CD14-positive monocyte (primary cell): Measurements from ENCODE around the gene SMIM43. TPM values are rescaled to one million over a fixed set of nuclear protein-coding genes. Genes with fewer than 3 reads are reported as not detected.

Experiments used
- DNase-seq, 3 donors: peaks; one replicate each; pipeline ENCODE4 v3.0.0-alpha.2; 2011 to 2022
- H2AFZ ChIP-seq: 2 replicates; pipeline ENCODE4 v1.6.0; 2012; ENCODE audit warnings: mild to moderate bottlenecking, low read depth, low read length, inconsistent platforms; ENCODE audit not compliant: insufficient read depth, poor library complexity, severe bottlenecking
- H3K27ac ChIP-seq, 2 donors: 1 replicate in 1 of 2; 2 replicates in 1 of 2; pipeline ENCODE4 v1.5.1; 2012 to 2013; ENCODE audit warnings: low read length in 2 of 2, control low read depth in 1 of 2, inconsistent platforms in 1 of 2, low read depth in 1 of 2, mild to moderate bottlenecking in 1 of 2
- H3K27me3 ChIP-seq, 2 donors: one replicate each; pipeline versions ENCODE4 v1.6.0 to v1.6.1; 2011 to 2013; ENCODE audit warnings: low read length in 2 of 2; ENCODE audit not compliant: control insufficient read depth in 2 of 2, insufficient read depth in 2 of 2
- H3K36me3 ChIP-seq, 2 donors: replicated peaks in 1 of 2; 1 replicate in 1 of 2; 2 replicates in 1 of 2; pipeline versions ENCODE4 v1.5.1 to v1.6.1; 2012 to 2013; ENCODE audit warnings: low read length in 2 of 2, control low read depth in 1 of 2, inconsistent platforms in 1 of 2, mild to moderate bottlenecking in 1 of 2; ENCODE audit not compliant: insufficient read depth in 2 of 2, control insufficient read depth in 1 of 2
- H3K4me1 ChIP-seq, 2 donors: 1 replicate in 1 of 2; 2 replicates in 1 of 2; pipeline versions ENCODE4 v1.5.1 to v1.6.1; 2012 to 2013; ENCODE audit warnings: low read length in 2 of 2, control low read depth in 1 of 2, inconsistent platforms in 1 of 2, mild to moderate bottlenecking in 1 of 2, moderate library complexity in 1 of 2; ENCODE audit not compliant: insufficient read depth in 2 of 2, control insufficient read depth in 1 of 2
- H3K4me2 ChIP-seq: replicated peaks from 2 replicates; pipeline ENCODE3; 2012; ENCODE audit warnings: low read length, moderate library complexity, mild to moderate bottlenecking; ENCODE audit not compliant: poor library complexity, severe bottlenecking; ENCODE audit errors: extremely low read depth
- H3K4me3 ChIP-seq, 3 experiments: fragments of 200-600 bp in 1 of 3; sonication (generic) in 1 of 3; replicated peaks in 1 of 3; 1 replicate in 2 of 3; 2 replicates in 1 of 3; pipeline ENCODE4 v1.5.1; 2011 to 2013; ENCODE audit warnings: low read length in 3 of 3, mild to moderate bottlenecking in 3 of 3, control low read depth in 2 of 3, low read depth in 2 of 3, inconsistent platforms in 1 of 3, moderate library complexity in 1 of 3
- H3K79me2 ChIP-seq: 2 replicates; pipeline ENCODE4 v1.6.0; 2012; ENCODE audit warnings: mild to moderate bottlenecking, control low read depth, inconsistent platforms, low read length, moderate library complexity; ENCODE audit not compliant: insufficient read depth
- H3K9ac ChIP-seq: 2 replicates; pipeline ENCODE4 v1.6.0; 2017; ENCODE audit warnings: low read length, mild to moderate bottlenecking; ENCODE audit not compliant: insufficient read depth, poor library complexity, severe bottlenecking
- H3K9me3 ChIP-seq, 2 donors: replicated peaks in 1 of 2; 1 replicate in 1 of 2; 2 replicates in 1 of 2; pipeline versions ENCODE4 v1.5.1 to v1.6.1; 2012 to 2013; ENCODE audit warnings: low read length in 2 of 2, control low read depth in 1 of 2; ENCODE audit not compliant: control insufficient read depth in 1 of 2, insufficient read depth in 1 of 2
- H4K20me1 ChIP-seq: 2 replicates; pipeline ENCODE4 v1.6.0; 2012; ENCODE audit warnings: mild to moderate bottlenecking, low read length, control low read depth, moderate library complexity; ENCODE audit not compliant: insufficient read depth
- H3K27ac Mint-ChIP-seq, 7 donors: one replicate each; pipeline ENCODE4 v1.8.0; 2020; ENCODE audit warnings: mild to moderate bottlenecking in 7 of 7, mixed read lengths in 7 of 7, moderate library complexity in 6 of 7, inconsistent platforms in 2 of 7
- H3K27me3 Mint-ChIP-seq, 3 donors: one replicate each; pipeline ENCODE4 v1.8.0; 2021 to 2022; ENCODE audit warnings: low read depth in 3 of 3, mild to moderate bottlenecking in 3 of 3, mixed read lengths in 3 of 3, moderate library complexity in 3 of 3, inconsistent platforms in 1 of 3
- H3K36me3 Mint-ChIP-seq, 2 donors: one replicate each; pipeline ENCODE4 v1.8.0; 2020; ENCODE audit warnings: mixed read lengths in 2 of 2, inconsistent platforms in 1 of 2, mild to moderate bottlenecking in 1 of 2
- H3K4me1 Mint-ChIP-seq: one replicate; pipeline ENCODE4 v1.8.0; 2020; ENCODE audit warnings: mild to moderate bottlenecking, mixed read lengths
- H3K4me3 Mint-ChIP-seq, 2 donors: one replicate each; pipeline ENCODE4 v1.8.0; 2020; ENCODE audit warnings: mild to moderate bottlenecking in 2 of 2, mixed read lengths in 2 of 2, moderate library complexity in 1 of 2
- H3K9me3 Mint-ChIP-seq, 7 donors: one replicate each; pipeline ENCODE4 v1.8.0; 2020 to 2022; ENCODE audit warnings: mixed read lengths in 7 of 7, mild to moderate bottlenecking in 6 of 7, moderate library complexity in 6 of 7, inconsistent platforms in 2 of 7
- CTCF ChIP-seq: fragments of 200-600 bp; IDR thresholded peaks from one replicate; pipeline ENCODE4 v1.8.0; 2022; ENCODE audit warnings: antibody characterized with exemption, mild to moderate bottlenecking
- WGBS: methylation state at CpG from one replicate; pipeline ENCODE4 v1.1.5; 2013; ENCODE audit warnings: missing lambda C conversion rate; ENCODE audit not compliant: insufficient coverage; 5-methylcytosine and 5-hydroxymethylcytosine counted together
- intact Hi-C, 2 donors: fragments of 100-400 bp; cut with micrococcal nuclease; formaldehyde crosslinking; loops; one replicate each; pipeline versions ENCODE4 v1.15.0 to v1.15.1; 2023
- polyA plus RNA-seq, 3 donors: library from polyadenylated mRNA; depleted of rRNA in 1 of 3; unstranded in 2 of 3; stranded (reverse) in 1 of 3; fragments of 300-500 nt in 2 of 3; fragments of >200 nt in 1 of 3; fragmentation: Illumina TruSeq in 2 of 3; gene quantifications; 1 replicate in 2 of 3; 2 replicates in 1 of 3; pipeline ENCODE4 v1.2.3, GENCODE V29; 2012 to 2021

SMIM43 gene
- polyA plus RNA-seq, 3 donors = not detected

DNA sequence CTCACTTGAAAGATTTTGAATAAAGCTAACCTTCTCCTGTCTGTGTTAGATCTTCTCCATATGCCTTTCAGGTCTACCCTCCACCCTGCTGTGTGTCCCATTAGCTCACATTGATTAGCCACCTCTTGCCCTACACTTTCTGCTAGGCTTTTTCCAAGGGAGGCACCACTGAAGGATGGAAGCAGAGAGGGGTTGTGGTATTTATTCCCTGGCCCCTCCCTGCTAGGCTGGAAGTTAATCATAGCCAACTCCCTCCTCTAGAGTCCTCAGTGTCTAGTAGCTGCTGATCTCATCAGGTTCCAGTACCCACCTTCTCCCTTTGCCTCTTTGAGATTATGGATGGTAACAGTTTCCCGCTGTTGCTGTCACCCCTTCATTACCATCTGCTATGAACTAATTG, 8.9 kb upstream of the SMIM43 start:
- H3K27ac ChIP-seq = no peak overlapping the region
- TF ChIP-seq CTCF = no peak
- H3K4me1 Mint-ChIP-seq = no peaks in the 10 kb centered on the region
- no peaks in the 10 kb centered on the region for H3K79me2 ChIP-seq
- no peaks in the 10 kb centered on the region for H4K20me1 ChIP-seq
- H3K4me2 ChIP-seq = no peak overlapping the region
- H3K4me3 Mint-ChIP-seq = no peak overlapping the region
- intact Hi-C loops = no loop called here
- DNase-seq = no peak
- no peak overlapping the region for H3K4me3 ChIP-seq
- H3K4me1 ChIP-seq = no peaks in the 10 kb centered on the region
- H3K27me3 Mint-ChIP-seq = peaks cover 9 to 24% (median 13%) of the 10 kb centered on the region in 3 donors
- H3K9ac ChIP-seq = no peak overlapping the region
- no CpG with 5 or more reads among the region's 1 CpG for WGBS
- no peak overlapping the region for H3K27ac Mint-ChIP-seq
- H3K9me3 ChIP-seq = no peaks in the 10 kb centered on the region
- H2AFZ ChIP-seq = no peak overlapping the region
- no peaks in the 10 kb centered on the region for H3K36me3 ChIP-seq
- peaks cover 0 to 2% of the 10 kb centered on the region in 2 donors for H3K27me3 ChIP-seq
- no peaks in the 10 kb centered on the region for H3K36me3 Mint-ChIP-seq
- peaks cover 0 to 3% (median 0%) of the 10 kb centered on the region in 7 donors for H3K9me3 Mint-ChIP-seq

- Histone ChIP-seq H3K4me1 (no peaks in the 10 kb centered on the region), H3K9ac (no peak overlapping the region), H2AFZ (no peak overlapping the region), H3K4me3 (no peak overlapping the region), H3K79me2 (no peaks in the 10 kb centered on the region), H3K27me3 (peaks cover 5 to 12% of the 10 kb centered on the region in 2 donors), H3K9me3 (no peaks in the 10 kb centered on the region), H3K36me3 (no peaks in the 10 kb centered on the region), H3K4me2 (no peak overlapping the region), H3K27ac (no peak overlapping the region), H4K20me1 (no peaks in the 10 kb centered on the region)
- intact Hi-C loops = no loop called here
- Mint-ChIP-seq H3K36me3 (no peaks in the 10 kb centered on the region), H3K4me3 (no peak overlapping the region), H3K9me3 (peaks cover 0 to 3% (median 0%) of the 10 kb centered on the region in 7 donors), H3K27ac (no peak overlapping the region), H3K27me3 (peaks cover 11 to 25% (median 18%) of the 10 kb centered on the region in 3 donors), H3K4me1 (no peaks in the 10 kb centered on the region)
- TF ChIP-seq CTCF = no peak
- no peak for DNase-seq
- WGBS = no CpG with 5 or more reads among the region's 1 CpG
Measured at GRCh38 chr4:121771869-121772268, 6.9 kb upstream of the SMIM43 start.
